NCI-H1930 (cell line): ENCODE measurements around the gene TMEM108.
"Not testable (repeated sequence)": the region's sequence is repeated elsewhere in the genome, so short reads cannot be mapped to it uniquely, and the experiment has no call there.

Experiments
- DNase-seq, 2 experiments: peaks; one replicate each; lab custom pipeline; 2025; lab: John Stamatoyannopoulos, UW

The TMEM108 gene

DNA sequence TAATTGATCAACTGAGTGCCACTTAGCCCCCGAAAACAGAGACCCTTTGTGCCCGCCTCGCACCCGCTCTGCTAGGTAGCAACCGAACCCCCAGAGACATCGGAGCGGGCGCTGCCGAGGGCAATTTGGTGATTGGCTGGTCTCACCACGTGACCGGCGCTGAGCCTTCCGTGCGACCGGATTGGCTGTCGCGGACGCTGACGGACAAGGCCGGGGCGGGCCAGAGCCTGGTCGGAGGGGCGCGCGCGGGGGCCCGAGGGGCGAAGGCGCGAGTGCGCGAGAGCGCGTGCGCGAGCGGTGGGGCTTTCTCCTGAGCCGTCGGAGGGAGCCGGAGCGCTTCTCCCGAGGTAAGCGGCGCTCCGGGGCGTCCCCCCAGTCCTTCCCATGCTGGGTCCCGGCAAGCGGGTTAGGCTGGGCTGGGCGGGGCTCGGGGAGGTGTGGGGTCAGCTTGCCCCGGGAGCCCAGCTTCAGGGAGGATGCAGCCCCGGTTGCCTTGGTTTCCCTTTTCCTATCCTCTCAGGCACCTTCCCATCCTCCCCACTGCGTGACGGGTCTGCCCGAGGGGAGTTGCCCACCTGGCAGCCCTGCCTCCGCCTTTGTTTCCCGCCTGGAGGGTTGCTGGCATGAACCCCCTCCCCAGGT, at the start of gene TMEM108:
Gene TMEM108, plus strand, starts transcription at position 303 of the 642 bp plus-strand sequence.
- peak; percentile 93 for DNase-seq

DNA sequence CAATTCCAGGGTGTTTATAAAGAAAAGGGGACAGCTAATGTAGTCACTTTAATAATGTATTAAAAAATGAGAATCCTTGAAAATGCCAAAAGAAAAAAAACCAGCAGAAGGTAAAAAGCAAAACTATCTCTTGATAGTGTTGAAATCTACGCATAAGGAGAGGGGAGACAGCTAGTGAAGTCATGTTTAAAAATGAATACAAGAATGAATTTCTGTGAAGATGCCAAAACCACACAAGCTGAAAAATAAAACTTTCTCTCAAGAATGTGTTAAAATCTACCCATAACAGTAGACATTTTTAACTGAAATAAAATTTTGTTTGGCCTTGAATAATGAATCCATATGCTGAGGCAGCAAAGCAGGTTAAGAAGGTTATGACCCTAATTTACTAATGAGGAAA, 42.2 kb upstream of the TMEM108 start:
- DNase-seq = no peak

DNA sequence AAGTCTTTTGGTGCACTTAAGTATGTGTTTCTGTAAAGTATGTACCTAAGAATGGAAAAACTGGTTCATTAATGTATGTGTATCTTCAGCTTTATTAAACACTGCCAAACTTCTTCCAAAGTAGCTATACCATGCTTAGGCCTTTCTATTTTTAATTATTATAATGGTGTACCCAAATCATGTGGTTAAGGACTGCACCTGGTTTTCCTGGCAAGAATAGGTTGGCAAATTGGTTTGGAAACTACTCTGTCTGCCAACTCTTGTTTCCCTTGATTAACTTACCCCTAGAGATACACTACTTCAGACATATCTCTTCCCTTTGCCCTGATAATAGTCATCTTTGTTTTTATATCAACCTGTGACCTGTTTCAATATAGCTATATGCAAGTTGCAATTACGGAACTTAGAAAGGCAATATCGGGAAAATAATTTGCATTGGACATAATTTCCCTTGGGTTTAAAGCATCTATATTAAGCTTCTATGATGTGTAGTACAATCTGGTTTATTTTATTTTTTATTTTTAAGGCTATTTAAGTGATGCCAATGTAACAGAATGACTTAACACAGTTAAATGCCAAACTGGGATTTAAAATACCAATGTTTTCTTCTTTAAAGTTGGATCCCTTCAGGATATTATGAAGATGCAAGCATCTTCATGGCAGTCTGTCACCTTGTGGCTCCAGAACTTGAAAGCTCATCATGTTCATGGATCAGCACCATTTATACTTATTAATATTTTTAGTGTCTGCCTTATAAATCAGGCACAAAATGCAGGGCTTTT, 40.6 kb upstream of the TMEM108 start:
- DNase-seq = no peak

GRCh38 chr3:133005032-133005431, 33.2 kb upstream of the TMEM108 start:
- DNase-seq = not testable (repeated sequence)

- DNase-seq = no peak
These were observed 30.6 kb upstream of the TMEM108 start for GRCh38 chr3:133007601-133008000.

GRCh38 chr3:133014325-133014724, 23.9 kb upstream of the TMEM108 start:
- no peak for DNase-seq

DNA sequence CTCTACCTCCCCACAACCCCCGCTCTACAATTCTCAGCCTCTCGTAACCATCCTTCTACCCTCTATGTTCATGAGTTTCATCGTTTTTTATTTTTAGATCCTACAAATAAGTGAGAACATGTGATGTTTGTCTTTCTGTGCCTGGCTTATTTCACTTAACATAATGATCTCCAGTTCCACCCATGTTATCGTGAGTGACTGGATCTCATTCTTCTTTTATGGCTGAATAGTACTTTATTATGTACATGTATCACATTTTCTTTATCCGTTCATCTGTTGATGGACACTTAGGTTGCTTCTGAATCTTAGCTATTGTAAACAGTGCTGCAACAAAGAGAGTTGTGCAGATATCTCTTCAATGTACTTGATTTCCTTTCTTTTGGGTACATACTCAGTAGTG, 22.6 kb upstream of the TMEM108 start:
- DNase-seq = not testable (repeated sequence)

GRCh38 chr3:133016838-133017309, 21.3 kb upstream of the TMEM108 start:
- no peak for DNase-seq

DNA sequence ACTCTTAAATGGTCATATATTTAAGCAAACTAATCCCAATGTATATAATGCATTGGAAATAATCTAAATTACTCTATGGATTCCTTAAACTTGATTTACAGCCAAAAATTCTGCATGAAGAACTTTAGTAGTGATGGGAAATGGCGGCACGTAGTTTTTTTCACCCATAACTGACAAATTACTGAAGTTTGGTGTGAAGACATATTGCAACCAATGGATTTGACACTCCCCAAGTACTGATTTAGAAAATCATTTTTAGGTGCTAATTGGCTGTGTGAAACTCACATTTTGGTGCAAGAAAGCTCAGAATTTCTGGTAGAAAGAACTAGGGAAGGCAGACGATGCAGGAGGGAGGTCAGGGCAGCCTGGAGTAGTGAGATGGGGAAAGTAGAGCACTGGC, 19.3 kb upstream of the TMEM108 start:
- no peak for DNase-seq

DNA sequence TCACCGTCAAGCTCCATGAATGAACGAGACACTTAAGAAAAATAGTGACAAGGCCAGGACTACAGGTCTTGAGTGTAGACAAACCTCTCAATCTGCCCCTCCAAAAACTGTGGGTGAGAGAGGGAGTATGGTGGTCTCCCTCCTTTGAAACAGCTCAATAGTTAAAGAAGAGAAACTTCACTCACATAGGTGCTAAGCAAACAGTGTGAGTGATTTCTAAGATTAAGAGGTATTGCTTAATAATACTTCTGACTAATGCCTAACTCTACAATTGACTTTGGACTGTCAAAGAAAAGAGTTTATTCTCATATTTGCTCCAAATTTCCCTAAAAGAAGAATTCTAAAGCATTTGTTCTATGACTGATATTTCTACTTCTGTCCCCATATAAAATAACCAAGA, 17.0 kb upstream of the TMEM108 start:
- DNase-seq = no peak

DNA sequence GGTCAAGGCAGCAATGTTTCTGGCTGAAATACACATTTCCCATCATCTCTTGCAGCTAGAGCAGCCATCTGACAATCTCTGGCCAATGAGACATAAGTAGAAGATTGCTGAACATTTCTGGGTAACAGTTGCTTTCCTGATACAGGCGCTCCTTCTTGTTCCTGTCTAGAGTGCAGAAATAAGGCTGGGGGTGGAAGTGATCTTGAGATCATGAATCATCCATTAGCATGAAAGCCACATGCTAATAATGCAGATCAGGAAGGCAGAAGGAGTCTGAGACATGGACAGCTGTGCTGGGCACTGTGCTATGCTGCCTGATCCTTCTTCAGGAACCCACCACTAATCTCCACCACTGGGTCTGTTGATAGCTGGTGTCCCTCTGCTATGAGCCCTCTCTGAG, 14.8 kb upstream of the TMEM108 start:
- DNase-seq = no peak

DNA sequence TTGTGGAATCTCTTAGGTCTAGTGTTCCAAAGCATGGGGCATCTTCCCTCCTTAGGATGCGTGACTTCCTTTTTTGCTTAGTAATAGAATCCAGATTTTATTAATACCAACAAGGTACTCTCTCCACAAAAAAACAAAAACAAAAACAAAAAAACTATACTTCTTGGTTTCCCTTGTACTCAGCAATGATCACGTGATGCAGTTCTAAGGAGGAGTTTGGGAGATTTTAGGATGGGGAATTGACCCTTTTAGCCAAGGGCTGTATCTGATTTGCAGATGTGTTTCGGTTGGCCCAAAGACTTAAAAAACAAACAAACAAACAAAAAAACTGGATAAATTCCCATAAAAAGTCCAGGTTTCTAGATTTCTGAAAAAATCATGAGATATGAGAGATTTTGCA, 12.6 kb upstream of the TMEM108 start:
- no peak for DNase-seq

GRCh38 chr3:133032301-133032700, 5.9 kb upstream of the TMEM108 start:
- DNase-seq = no peak

DNA sequence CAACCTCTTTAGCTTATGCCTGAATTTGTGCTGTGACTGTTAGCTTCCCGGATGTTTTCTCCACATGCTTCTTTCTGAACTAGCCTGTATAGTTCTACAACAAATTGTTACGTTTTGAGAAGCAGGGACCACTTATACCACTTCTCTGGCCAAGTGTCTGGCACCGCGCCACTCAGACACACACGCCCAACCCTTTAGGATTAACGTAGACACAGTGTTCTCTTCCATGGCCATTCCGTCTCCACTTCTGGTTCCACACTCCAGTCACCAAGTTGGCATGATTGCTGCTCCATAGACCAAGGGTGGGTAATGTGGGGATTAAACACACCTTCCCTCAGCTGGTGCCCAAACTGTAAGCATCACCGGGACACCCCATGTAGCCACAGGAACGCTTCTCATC, 755 bp upstream of the TMEM108 start:
- no peak for DNase-seq

DNA sequence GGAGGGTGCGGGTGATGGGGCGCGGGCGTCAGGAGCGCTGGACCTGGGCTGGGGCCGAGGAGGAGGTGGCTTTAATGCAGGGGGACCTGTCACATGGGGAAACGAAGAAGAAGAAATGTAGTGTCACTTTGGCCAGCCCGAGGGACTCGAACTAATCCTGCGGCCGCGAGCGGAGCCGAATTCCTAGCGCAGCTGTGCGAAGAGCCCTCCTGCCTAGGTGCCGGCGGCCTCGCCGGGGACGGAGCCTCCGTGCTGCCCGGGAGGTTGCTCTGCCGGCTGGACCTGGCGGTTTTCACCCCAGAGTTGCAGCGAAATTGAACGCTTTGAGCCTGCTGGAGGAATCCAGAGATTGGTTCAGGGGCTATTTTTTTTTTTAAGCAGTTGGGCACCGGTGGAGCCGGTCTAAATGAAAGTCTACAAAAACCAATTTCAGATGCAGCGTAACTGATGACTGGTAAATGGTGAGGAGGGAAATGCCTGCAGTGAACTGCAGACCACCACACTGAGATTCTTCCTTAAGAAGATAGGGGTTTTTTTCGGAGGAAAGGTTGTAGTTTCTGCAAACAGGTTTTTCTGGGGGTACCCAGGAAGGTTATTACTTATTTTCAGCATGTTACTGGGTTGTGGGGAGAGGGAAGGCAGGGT, 662 bp downstream of the TMEM108 start:
- DNase-seq = no peak

GRCh38 chr3:133040696-133041523, 2.7 kb downstream of the TMEM108 start:
- DNase-seq = peak; percentile 64 to 79

DNA sequence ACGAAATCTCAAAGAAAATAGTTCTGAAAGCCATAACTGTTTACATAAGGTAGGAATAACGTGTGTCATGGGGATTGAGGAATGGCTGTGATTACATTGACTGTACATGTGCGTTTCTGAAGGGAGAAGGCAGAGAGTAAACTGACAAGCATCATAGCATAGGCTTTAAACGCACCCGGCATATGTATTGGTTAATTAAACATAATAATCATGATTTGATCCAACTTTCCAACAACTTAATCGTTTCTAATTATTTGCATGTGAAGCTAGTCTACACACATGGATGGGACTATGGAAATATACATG, 3.3 kb downstream of the TMEM108 start:
- DNase-seq = no peak

- DNase-seq = no peak
These were observed 4.6 kb downstream of the TMEM108 start for GRCh38 chr3:133042778-133043177.

GRCh38 chr3:133047980-133048379, 9.8 kb downstream of the TMEM108 start:
- DNase-seq = no peak

DNA sequence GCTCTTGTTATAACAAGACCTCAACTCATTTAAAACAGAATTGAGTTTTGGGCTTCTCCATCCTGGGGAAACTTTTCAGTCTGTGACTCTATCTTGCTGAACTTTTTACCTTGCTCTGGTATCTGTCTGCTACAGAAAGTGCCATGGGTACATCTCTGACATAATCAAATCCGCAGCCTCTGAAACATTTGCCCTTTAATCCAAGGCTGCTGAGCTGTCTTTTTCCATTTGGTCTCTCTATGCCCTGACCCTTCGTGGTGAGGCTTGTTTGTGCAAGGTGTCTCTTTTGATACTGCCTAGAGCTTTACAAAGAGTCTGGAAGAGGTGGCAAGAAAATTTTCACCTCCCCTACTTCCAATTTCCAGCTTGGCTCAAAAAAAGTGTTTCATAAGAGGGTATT, 11.3 kb downstream of the TMEM108 start:
- no peak for DNase-seq

DNA sequence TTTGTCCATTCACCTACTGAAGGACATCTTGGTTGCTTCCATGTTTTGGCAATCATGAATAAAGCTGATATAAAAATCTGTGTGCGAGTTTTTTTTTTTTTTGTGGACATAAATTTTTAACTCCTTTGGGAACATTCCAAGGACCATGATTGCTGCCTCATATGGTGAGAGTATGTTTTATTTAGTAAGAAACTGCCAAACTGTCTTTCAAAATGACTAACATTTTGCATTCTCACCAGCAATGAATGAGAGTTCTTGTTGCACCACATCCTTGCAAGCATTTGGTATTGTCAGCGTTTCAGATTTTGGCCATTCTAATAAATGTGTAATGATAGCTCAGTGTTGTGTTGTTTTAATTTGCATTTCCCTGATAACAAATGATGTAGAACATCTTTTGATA, 12.7 kb downstream of the TMEM108 start:
- DNase-seq = no peak

DNA sequence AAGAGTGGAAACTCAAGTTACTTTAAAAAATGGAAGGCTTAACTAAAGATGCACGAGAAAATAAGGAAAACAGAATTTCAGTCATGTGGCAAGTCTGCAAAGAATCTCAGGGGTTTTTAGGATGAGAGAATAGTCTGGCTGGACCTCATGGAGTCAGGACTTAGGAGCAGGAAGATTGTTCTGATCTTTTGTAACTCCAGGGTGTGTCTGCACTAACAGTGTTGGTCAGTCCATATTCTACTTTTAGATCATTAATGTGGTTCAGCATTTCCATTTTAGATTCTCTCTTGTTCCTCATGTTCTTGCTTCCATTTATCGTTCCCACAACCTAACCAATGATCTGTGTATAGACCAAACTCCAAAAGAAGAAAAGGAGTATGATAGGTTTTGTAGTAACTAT, 15.3 kb downstream of the TMEM108 start:
- no peak for DNase-seq
